Right ventricle myocardium superior (tissue), 1 donor: ENCODE data around the gene INTS11. TPM values are rescaled to one million over a fixed set of nuclear protein-coding genes. Genes with fewer than 3 reads are reported as not detected.

Source experiments
- ATAC-seq: fragments of 200-7000 bp; cut with Tn5 transposase; one replicate; pipeline ENCODE4 v1.9.1; 2020; ENCODE audit warnings: mild to moderate bottlenecking; ENCODE audit not compliant: poor library complexity
- DNase-seq: peaks from one replicate; pipeline ENCODE4 v3.0.0-alpha.2; 2020
- intact Hi-C: fragments of 100-400 bp; cut with DNase I; formaldehyde crosslinking; loops from one replicate; pipeline ENCODE4 v1.11.2; 2022
- microRNA-seq: library from miRNA; unstranded; fragments of <30 nt; microRNA quantifications from one replicate; pipeline ENCODE4 v1.2.0, GENCODE V29; 2020
- total RNA-seq: library from RNA; stranded (reverse); fragmentation: NEBNext Ultra II Directional; extraction: Animal tissue kit (Norgen Biotek cat#: 25700); gene quantifications from one replicate; pipeline ENCODE4 v1.2.1, GENCODE V29; 2021
- donor health status: DM: no; HTN: yes; CAD: no; lungs with severe emphysema.

INTS11 gene
- total RNA-seq, 1 donor from 2014 or later, result 70.9 TPM

DNA sequence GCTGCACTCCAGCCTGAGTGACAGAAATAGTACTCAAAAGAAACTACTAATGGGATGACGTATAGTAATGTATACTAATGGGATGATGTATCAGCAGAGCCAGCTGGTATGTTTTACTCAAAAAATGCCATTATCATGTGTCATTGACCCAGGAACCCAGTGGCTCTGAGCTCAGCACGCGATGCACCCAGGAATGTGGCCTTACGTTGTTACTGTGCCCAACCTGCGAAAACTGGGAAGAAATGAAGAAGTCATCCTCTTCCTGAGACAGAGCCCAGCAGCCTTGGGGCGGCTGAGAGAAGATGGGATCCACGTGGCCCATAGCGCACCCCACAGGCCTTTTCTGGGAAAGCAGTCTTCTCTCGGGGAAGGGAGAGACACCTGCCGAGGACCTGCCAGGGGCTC lies 59.6 kb downstream of the INTS11 start:
- intact Hi-C loops, result no loop called here
- ATAC-seq (no peak), DNase-seq (no peak)

GRCh38 chr1:1264026-1264425 lies 60.4 kb downstream of the INTS11 start:
- intact Hi-C loops, result no loop called here
- no peak for DNase-seq
- ATAC-seq, result no peak

DNA sequence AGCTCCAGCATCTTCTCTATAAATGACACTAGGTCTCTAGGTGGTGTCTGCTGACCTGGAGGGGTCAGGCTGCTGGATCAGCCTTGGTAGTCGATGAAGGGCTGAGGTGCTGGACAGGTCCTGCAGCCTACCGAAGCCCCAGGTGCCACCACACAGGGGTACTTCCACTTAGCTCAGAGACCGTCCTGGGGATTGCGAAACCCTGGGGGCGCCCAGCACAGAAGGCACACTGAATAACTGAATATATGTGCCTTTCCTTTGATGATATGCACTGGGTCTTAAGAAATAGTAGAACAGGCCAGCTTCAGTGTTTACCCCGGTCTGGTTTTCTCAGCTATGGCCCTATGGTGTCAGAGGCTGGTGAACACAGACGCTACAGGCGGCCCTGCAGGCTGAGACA lies 61.7 kb downstream of the INTS11 start:
- intact Hi-C loops, result no loop called here
- ATAC-seq, result no peak

DNA sequence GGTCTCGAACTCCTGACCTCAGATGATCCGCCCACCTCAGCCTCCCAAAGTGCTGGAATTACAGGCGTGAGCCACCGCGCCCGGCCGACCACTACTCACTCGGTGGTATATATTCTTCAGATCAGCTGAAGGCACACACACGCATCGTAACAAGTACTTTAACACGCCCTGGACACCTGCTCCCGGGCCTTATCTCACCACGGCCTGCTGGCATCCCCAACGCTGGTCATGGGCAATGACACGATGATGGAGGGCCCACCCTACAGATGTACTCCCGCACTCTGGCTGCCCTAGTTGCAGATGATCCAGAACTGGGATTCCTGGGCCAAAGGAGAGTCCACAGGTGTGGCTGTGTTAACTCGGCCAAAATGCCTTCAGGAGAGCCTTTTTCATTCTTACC lies 62.4 kb downstream of the INTS11 start:
- DNase-seq (no peak), ATAC-seq (no peak)

More for the DNA sequence above, 61.7 kb downstream of the INTS11 start:
- no peak for DNase-seq

More for the DNA sequence above, 62.4 kb downstream of the INTS11 start:
- intact Hi-C loops, result no loop called here

Small RNA genes within 50 kb of the gene (microRNA-seq; reads per million reads assigned to microRNA genes)
- gene MIR6726 (1.6 reads per million), gene MIR6727 (not detected), gene MIR6808 (not detected)

Other genes starting within 250 kb of the INTS11 start
- 2.4 TPM for gene C1orf159, start 208.6 kb downstream of the INTS11 start, total RNA-seq
- gene TTLL10, start 150.8 kb downstream of the INTS11 start, total RNA-seq, result 0.22 TPM
- gene TNFRSF18, start 118.1 kb downstream of the INTS11 start, total RNA-seq, result 0.32 TPM
- gene TNFRSF4, start 110.5 kb downstream of the INTS11 start, total RNA-seq, result 2.1 TPM
- 110 TPM for gene SDF4, start 92.7 kb downstream of the INTS11 start, total RNA-seq
- gene B3GALT6, start 92.4 kb downstream of the INTS11 start, total RNA-seq, result 8.6 TPM
- gene C1QTNF12, start 77.9 kb downstream of the INTS11 start, total RNA-seq, result 0.51 TPM
- 34.7 TPM for gene UBE2J2, start 50.8 kb downstream of the INTS11 start, total RNA-seq
- gene SCNN1D, start 44.2 kb downstream of the INTS11 start, total RNA-seq, result 2.6 TPM
- gene ACAP3, start 16.7 kb downstream of the INTS11 start, total RNA-seq, result 56.3 TPM
- gene PUSL1, start 16.1 kb downstream of the INTS11 start, total RNA-seq, result 10.6 TPM
- gene CPTP, start 142 bp upstream of the INTS11 start, total RNA-seq, result 113 TPM
- gene TAS1R3, start 6.6 kb upstream of the INTS11 start, total RNA-seq, result 0.40 TPM
- 126 TPM for gene DVL1, start 24.8 kb upstream of the INTS11 start, total RNA-seq
- gene MXRA8, start 33.9 kb upstream of the INTS11 start, total RNA-seq, result 21.7 TPM
- 271 TPM for gene AURKAIP1, start 50.5 kb upstream of the INTS11 start, total RNA-seq
- gene CCNL2, start 74.7 kb upstream of the INTS11 start, total RNA-seq, result 45.7 TPM
- 144 TPM for gene MRPL20, start 82.6 kb upstream of the INTS11 start, total RNA-seq
- 1.8 TPM for gene ANKRD65, start 96.6 kb upstream of the INTS11 start, total RNA-seq
- 17.1 TPM for gene VWA1, start 111.0 kb upstream of the INTS11 start, total RNA-seq
- 0.94 TPM for gene ATAD3C, start 125.0 kb upstream of the INTS11 start, total RNA-seq
- 7.9 TPM for gene ATAD3B, start 147.1 kb upstream of the INTS11 start, total RNA-seq
- 18.5 TPM for gene ATAD3A, start 187.5 kb upstream of the INTS11 start, total RNA-seq
- 7.5 TPM for gene TMEM240, start 216.0 kb upstream of the INTS11 start, total RNA-seq